Mesothelial cell of epicardium (in vitro differentiated cells): ENCODE measurements around the gene MAPKBP1. TPM values are rescaled to one million over a fixed set of nuclear protein-coding genes. Genes with fewer than 3 reads are reported as not detected.

Experiments
- DNase-seq, 2 experiments: peaks; one replicate each; pipeline ENCODE4 v3.0.0; 2021; ENCODE audit warnings: low spot score in 2 of 2; ENCODE audit not compliant: unreplicated experiment in 2 of 2
- H3K27ac Mint-ChIP-seq: 2 replicates; pipeline ENCODE4 v1.8.0; 2021; ENCODE audit warnings: mixed read lengths
- H3K27me3 Mint-ChIP-seq: 2 replicates; pipeline ENCODE4 v1.8.0; 2021; ENCODE audit warnings: low read depth, mixed read lengths
- H3K36me3 Mint-ChIP-seq: 2 replicates; pipeline ENCODE4 v1.8.0; 2021; ENCODE audit warnings: mixed read lengths
- H3K4me1 Mint-ChIP-seq: 2 replicates; pipeline ENCODE4 v1.8.0; 2021; ENCODE audit warnings: mixed read lengths
- H3K4me3 Mint-ChIP-seq: 2 replicates; pipeline ENCODE4 v1.8.0; 2021; ENCODE audit warnings: mild to moderate bottlenecking, moderate library complexity, mixed read lengths
- H3K9me3 Mint-ChIP-seq: 2 replicates; pipeline ENCODE4 v1.8.0; 2021; ENCODE audit warnings: mixed read lengths
- CTCF ChIP-seq: fragments of 200-600 bp; sonication (generic); IDR thresholded peaks from one replicate; pipeline ENCODE4 v1.5.0; 2021; ENCODE audit warnings: antibody characterized with exemption; ENCODE audit not compliant: unreplicated experiment
- total RNA-seq: library from RNA; stranded (reverse); gene quantifications from 3 replicates; pipeline ENCODE4 v1.2.1, GENCODE V29; 2021

MAPKBP1 gene
- total RNA-seq, 1 donor from 2014 or later, result 40.8 TPM

DNA sequence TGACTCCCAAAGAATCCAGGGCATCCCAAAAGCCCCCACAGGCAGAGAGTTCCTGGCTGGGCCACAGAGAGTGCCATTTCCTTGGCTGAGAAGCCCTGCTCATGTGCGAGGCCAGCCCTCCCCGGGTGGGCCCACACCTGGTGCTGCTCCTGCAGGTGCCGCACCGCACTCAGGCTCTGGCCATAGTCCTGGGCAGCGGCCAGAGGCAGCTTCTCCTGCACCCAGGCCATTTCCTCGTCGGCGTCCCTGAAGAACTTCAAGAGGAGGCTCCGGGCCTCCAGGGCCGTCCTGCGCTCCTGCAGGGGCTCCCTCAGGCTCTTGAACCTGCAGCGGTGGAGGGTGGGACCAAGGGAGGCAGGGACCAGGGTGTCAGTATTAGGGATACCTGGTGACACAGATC lies 82.4 kb downstream of the MAPKBP1 start:
- Mint-ChIP-seq H3K27me3 (no peaks in the 10 kb centered on the region), H3K4me1 (peaks cover 12% of the 10 kb centered on the region), H3K9me3 (no peaks in the 10 kb centered on the region), H3K4me3 (no peak overlapping the region), H3K36me3 (no peaks in the 10 kb centered on the region), H3K27ac (no peak overlapping the region)
- no peak for TF ChIP-seq CTCF
- DNase-seq, result no peak

DNA sequence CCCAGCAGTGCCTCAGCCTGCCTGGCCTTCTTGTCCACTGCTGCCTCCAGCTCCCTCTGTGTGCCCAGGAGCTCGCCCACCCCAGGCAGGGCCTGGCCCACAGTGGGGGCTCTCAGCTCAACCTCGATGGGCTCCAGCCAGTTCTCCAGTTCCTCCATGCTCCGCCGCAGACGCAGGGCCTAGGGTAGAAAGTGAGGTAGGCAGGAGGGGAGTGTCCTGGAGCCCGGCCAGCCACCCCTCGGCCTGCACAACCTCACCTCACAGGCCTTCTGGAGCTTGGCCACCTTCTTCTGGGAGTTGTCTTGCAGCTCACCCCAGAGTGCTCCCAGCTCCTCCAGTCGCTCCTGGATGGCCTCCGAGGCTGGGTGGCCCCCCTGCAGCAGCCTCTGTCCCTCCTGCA lies 83.0 kb downstream of the MAPKBP1 start:
- Mint-ChIP-seq H3K9me3 (no peaks in the 10 kb centered on the region), H3K27me3 (no peaks in the 10 kb centered on the region), H3K4me3 (no peak overlapping the region), H3K4me1 (peaks cover 12% of the 10 kb centered on the region), H3K36me3 (no peaks in the 10 kb centered on the region), H3K27ac (no peak overlapping the region)
- TF ChIP-seq CTCF, result no peak
- DNase-seq, result no peak

DNA sequence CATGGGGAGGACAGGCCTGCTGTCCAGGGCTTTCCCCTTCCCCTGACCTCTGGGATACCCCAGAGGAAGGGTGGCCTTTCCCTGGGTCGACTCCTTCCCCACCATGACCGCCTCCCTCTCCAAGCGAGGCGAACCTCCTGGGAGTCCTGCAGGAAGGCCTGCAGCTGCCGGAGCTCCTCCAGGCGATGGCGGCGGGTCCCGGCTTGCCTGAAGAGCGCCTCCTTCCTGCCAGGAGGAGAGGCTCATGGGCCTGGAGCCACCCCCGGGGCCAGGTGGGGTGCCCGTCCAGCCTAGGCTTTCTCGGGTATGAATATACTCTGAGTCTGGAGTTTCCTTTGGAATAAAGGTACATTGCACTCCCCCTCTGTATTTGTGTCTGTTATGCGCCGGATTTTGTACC lies 84.5 kb downstream of the MAPKBP1 start:
- no peak for DNase-seq
- H3K36me3 Mint-ChIP-seq, result no peaks in the 10 kb centered on the region
- no peaks in the 10 kb centered on the region for H3K27me3 Mint-ChIP-seq
- H3K4me3 Mint-ChIP-seq, result no peak overlapping the region
- peaks cover 15% of the 10 kb centered on the region for H3K4me1 Mint-ChIP-seq
- no peak overlapping the region for H3K27ac Mint-ChIP-seq
- no peak for TF ChIP-seq CTCF
- H3K9me3 Mint-ChIP-seq, result no peaks in the 10 kb centered on the region

DNA sequence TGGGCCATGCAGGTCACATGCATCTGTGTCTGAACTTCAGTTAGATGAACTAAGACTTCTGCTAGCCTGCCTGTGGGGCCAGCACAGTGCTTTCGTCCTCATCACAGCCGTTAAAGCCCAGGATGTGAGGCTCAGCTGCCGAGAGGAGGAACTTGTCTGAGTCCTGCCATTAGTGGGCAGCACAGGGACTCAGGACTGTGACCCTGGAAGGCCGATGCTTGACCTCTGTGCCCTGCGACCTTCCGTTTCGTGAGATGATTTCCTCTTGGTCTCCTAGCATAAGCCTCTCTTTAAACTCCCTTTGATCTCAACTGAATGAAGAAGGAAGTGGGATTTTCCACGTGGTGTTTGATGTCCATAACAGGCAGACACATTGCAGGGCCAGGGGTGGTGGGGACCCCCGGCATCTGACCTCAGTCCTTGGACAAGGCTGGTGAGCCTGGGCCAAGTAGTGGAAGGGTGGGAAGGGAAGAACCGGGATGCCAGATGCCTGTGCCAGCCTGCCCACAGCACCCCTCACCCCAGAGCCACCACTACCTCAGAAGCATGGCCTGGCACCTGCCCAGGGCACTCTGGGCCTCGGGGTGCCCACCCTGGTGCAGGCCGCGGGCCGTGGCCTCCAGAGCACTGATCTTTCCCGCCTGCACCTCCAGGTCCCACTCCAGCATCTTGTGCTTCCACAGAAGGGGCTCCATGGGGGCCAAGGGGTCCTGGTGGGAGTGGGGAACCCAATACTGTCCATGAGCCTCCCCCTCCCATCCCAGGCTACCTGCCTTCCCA lies 86.0 kb downstream of the MAPKBP1 start:
- Mint-ChIP-seq H3K4me3 (no peak overlapping the region), H3K27me3 (no peaks in the 10 kb centered on the region), H3K9me3 (no peaks in the 10 kb centered on the region), H3K27ac (no peak overlapping the region), H3K36me3 (no peaks in the 10 kb centered on the region), H3K4me1 (peaks cover 12% of the 10 kb centered on the region)
- no peak for DNase-seq
- TF ChIP-seq CTCF, result no peak

GRCh38 chr15:41861736-41862356 lies 87.6 kb downstream of the MAPKBP1 start:
- Mint-ChIP-seq H3K4me3 (no peak overlapping the region), H3K36me3 (no peaks in the 10 kb centered on the region), H3K4me1 (peaks cover 10% of the 10 kb centered on the region), H3K27me3 (no peaks in the 10 kb centered on the region), H3K9me3 (no peaks in the 10 kb centered on the region), H3K27ac (no peak overlapping the region)
- DNase-seq, result no peak
- no peak for TF ChIP-seq CTCF
